ENCODE measurements around the gene OCEL1.

- TF ChIP-seq CTCF (conservative IDR thresholded peaks at IDR 0.05 in 1 of 2, IDR thresholded peaks at IDR 0.05 in 1 of 2; ENCODE audit: extremely low read depth in 1 of 2, insufficient read depth in 1 of 2, low read depth in 1 of 2, low read length in 2 of 2), result no peak
- no peak for TF ChIP-seq EZH2 (IDR thresholded peaks at IDR 0.05; ENCODE audit: borderline replicate concordance, low read length)
Observed at GRCh38 chr19:17249887-17250548, 24.0 kb downstream of the OCEL1 start.

Measured in mammary epithelial cell (primary cell).